Mesenchymal stem cell (in vitro differentiated cells and primary cell): Measurements from ENCODE around the gene CARD11. TPM values are rescaled to one million over a fixed set of nuclear protein-coding genes. Genes with fewer than 3 reads are reported as not detected.
A peak's percentile ranks its signal among the peaks of the same experiment; 100 is the strongest.

Experiments used
- DNase-seq: peaks from one replicate; pipeline ENCODE4 v3.0.0-alpha.2; 2013
- H2AFZ ChIP-seq: one replicate; pipeline ENCODE4 v1.6.1; 2013; ENCODE audit warnings: low read depth, mild to moderate bottlenecking, control low read depth, inconsistent platforms, low read length, moderate library complexity
- H2AK5ac ChIP-seq: 2 replicates; pipeline ENCODE4 v1.6.1; 2013; ENCODE audit warnings: low read length, moderate library complexity, mild to moderate bottlenecking, inconsistent platforms; ENCODE audit not compliant: severe bottlenecking
- H2BK120ac ChIP-seq: one replicate; pipeline ENCODE4 v1.6.1; 2013; ENCODE audit warnings: low read depth, mild to moderate bottlenecking, inconsistent platforms, low read length, moderate library complexity
- H2BK12ac ChIP-seq, 2 experiments: one replicate each; pipeline ENCODE4 v1.6.1; 2013; ENCODE audit warnings: inconsistent platforms in 2 of 2, low read length in 2 of 2, mild to moderate bottlenecking in 2 of 2, moderate library complexity in 2 of 2, control low read depth in 1 of 2
- H2BK15ac ChIP-seq: one replicate; pipeline ENCODE4 v1.6.1; 2013; ENCODE audit warnings: mild to moderate bottlenecking, low read depth, inconsistent platforms; ENCODE audit not compliant: poor library complexity, severe bottlenecking
- H2BK5ac ChIP-seq: 2 replicates; pipeline ENCODE4 v1.6.1; 2013; ENCODE audit warnings: low read depth, mild to moderate bottlenecking, low read length, control low read depth, inconsistent platforms; ENCODE audit not compliant: poor library complexity, severe bottlenecking
- H3K14ac ChIP-seq, 2 experiments: one replicate each; pipeline ENCODE4 v1.6.1; 2013; ENCODE audit warnings: inconsistent platforms in 2 of 2, low read length in 2 of 2, control low read depth in 1 of 2, mild to moderate bottlenecking in 1 of 2, moderate library complexity in 1 of 2
- H3K18ac ChIP-seq, 2 experiments: one replicate each; pipeline ENCODE4 v1.6.1; 2013; ENCODE audit warnings: inconsistent platforms in 2 of 2, low read length in 2 of 2, control low read depth in 1 of 2, low read depth in 1 of 2, mild to moderate bottlenecking in 1 of 2
- H3K23ac ChIP-seq, 2 experiments: one replicate each; pipeline ENCODE4 v1.6.1; 2013; ENCODE audit warnings: inconsistent platforms in 2 of 2, low read length in 2 of 2, mild to moderate bottlenecking in 2 of 2, moderate library complexity in 2 of 2, control low read depth in 1 of 2
- H3K27ac ChIP-seq: 2 replicates; pipeline ENCODE4 v1.5.1; 2013; ENCODE audit warnings: mild to moderate bottlenecking, moderate library complexity, low read length, control low read depth, inconsistent platforms; ENCODE audit not compliant: poor library complexity, severe bottlenecking
- H3K27me3 ChIP-seq, 2 experiments: 2 replicates each; pipeline versions ENCODE4 v1.6.1 to v1.7.0; 2013; ENCODE audit warnings: low read length in 2 of 2, mild to moderate bottlenecking in 2 of 2, moderate library complexity in 2 of 2, control low read depth in 1 of 2, inconsistent platforms in 1 of 2; ENCODE audit not compliant: control insufficient read depth in 1 of 2, insufficient read depth in 1 of 2
- H3K36me3 ChIP-seq, 2 experiments: 2 replicates each; pipeline versions ENCODE4 v1.6.1 to v1.7.0; 2013; ENCODE audit warnings: low read length in 2 of 2, control low read depth in 1 of 2, inconsistent platforms in 1 of 2, low read depth in 1 of 2, mild to moderate bottlenecking in 1 of 2; ENCODE audit not compliant: insufficient read depth in 2 of 2, control insufficient read depth in 1 of 2
- H3K4ac ChIP-seq, 2 experiments: one replicate each; pipeline ENCODE4 v1.6.1; 2013; ENCODE audit warnings: inconsistent platforms in 2 of 2, low read length in 2 of 2, mild to moderate bottlenecking in 2 of 2, moderate library complexity in 2 of 2, control low read depth in 1 of 2, low read depth in 1 of 2
- H3K4me1 ChIP-seq: 2 replicates; pipeline ENCODE4 v1.6.1; 2013; ENCODE audit warnings: low read depth, low read length, control low read depth; ENCODE audit not compliant: control insufficient read depth, insufficient read depth
- H3K4me2 ChIP-seq: 2 replicates; pipeline ENCODE4 v1.6.1; 2013; ENCODE audit warnings: low read length, mild to moderate bottlenecking, inconsistent platforms; ENCODE audit not compliant: poor library complexity, severe bottlenecking
- H3K4me3 ChIP-seq, 2 experiments: 2 replicates each; pipeline versions ENCODE4 v1.5.1 to v1.7.0; 2013; ENCODE audit warnings: low read length in 2 of 2, mild to moderate bottlenecking in 2 of 2, control low read depth in 1 of 2, low read depth in 1 of 2; ENCODE audit not compliant: insufficient read depth in 1 of 2
- H3K79me1 ChIP-seq: replicated peaks from 2 replicates; pipeline ENCODE4 v1.6.1; 2013; ENCODE audit warnings: mild to moderate bottlenecking, control low read depth, low read length, inconsistent platforms; ENCODE audit not compliant: poor library complexity, severe bottlenecking
- H3K9ac ChIP-seq: 2 replicates; pipeline ENCODE4 v1.7.0; 2013; ENCODE audit warnings: mild to moderate bottlenecking, low read length, moderate library complexity
- H3K9me3 ChIP-seq: 2 replicates; pipeline ENCODE4 v1.7.0; 2013; ENCODE audit warnings: mild to moderate bottlenecking, low read length; ENCODE audit not compliant: control insufficient read depth
- H4K8ac ChIP-seq: one replicate; pipeline ENCODE4 v1.6.1; 2013; ENCODE audit warnings: inconsistent platforms, mild to moderate bottlenecking, low read length, moderate library complexity
- H4K91ac ChIP-seq: one replicate; pipeline ENCODE4 v1.6.1; 2013; ENCODE audit warnings: mild to moderate bottlenecking, low read length, inconsistent platforms
- whole genome bisulfite sequencing: methylation state at CpG from one replicate; pipeline ENCODE4 v1.1.7; 2013; ENCODE audit warnings: mixed read lengths; 5-methylcytosine and 5-hydroxymethylcytosine counted together
- polyA plus RNA-seq, 2 experiments: library from polyadenylated mRNA; stranded (reverse); fragments of 200-250 nt; gene quantifications; one replicate each; pipeline ENCODE4 v1.2.3, GENCODE V29; 2013

CARD11 gene
- polyA plus RNA-seq (2013, experiment 1 of 2): 1.2 TPM
- 1.1 TPM for polyA plus RNA-seq (2013, experiment 2 of 2)

DNA sequence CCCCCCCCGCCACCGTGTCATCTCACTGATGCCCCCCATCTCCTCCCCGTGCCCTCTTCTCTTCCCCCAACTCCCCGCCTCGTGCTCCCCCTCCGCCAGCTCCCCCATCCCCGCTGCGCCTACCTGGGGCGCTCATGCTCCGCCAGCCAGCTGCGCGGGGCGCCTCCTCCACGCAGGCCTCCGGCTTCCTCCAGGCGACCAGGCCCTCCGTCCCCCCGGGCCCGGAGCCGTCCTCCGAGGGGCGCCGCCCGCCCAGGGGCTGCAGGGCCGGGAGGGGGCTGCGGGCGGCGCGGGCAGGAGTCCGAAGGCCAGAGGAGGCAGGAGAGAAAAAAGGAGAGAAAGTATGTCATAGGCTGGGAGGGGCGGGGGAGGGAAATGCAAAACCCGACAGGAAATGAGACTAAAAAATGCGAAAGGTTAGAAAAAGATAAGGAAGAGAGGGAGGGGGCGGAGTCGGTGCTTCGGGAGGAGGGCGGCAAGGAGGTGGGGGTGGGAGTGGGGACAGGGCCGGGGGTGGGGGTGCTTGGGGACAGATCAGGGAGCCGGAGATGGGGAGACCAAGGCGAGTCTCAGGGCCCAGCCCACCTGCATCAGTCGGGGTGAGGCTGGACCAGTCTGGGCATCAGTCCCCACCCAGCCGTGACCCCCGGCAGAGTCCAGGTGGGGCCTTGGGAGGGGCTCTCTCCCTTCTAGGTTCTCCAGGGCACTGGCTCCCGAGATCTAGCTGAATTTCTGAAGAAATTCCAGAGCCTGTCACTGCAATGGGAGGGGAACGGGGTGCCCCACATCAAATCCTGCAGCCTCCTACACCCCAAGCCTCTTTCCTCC lies at the start of gene CARD11:
TSS of gene CARD11 (minus strand) at position 324 of the 828 bp plus-strand sequence. CDS start 85,361 bp downstream, outside the sequence.
- no peak within 1 kb of the TSS for H2BK15ac ChIP-seq
- no peak within 1 kb of the TSS for H3K27ac ChIP-seq
- DNase-seq: no peak
- H2BK5ac ChIP-seq: no peak within 1 kb of the TSS
- H3K23ac ChIP-seq: no peak within 1 kb of the TSS
- H3K79me1 ChIP-seq: no peaks in the 10 kb centered on the region
- no peak within 1 kb of the TSS for H2AK5ac ChIP-seq
- H4K8ac ChIP-seq: peak within 1 kb of the TSS; percentile 32
- H3K4ac ChIP-seq: peak within 1 kb of the TSS in 1 of 2 experiments; percentile 2
- H3K4me2 ChIP-seq: peak within 1 kb of the TSS; percentile 58
- no peaks in the 10 kb centered on the region for H3K36me3 ChIP-seq
- H2AFZ ChIP-seq: peak within 1 kb of the TSS; percentile 83
- H3K14ac ChIP-seq: no peak within 1 kb of the TSS
- 9% methylated on average over 39 of the region's 45 CpGs for WGBS
- H3K9me3 ChIP-seq: no peaks in the 10 kb centered on the region
- peaks cover 3 to 16% of the 10 kb centered on the region in 2 experiments for H3K27me3 ChIP-seq
- peaks cover 11% of the 10 kb centered on the region for H3K4me1 ChIP-seq
- H4K91ac ChIP-seq: no peak within 1 kb of the TSS
- peak within 1 kb of the TSS in 1 of 2 experiments; percentile 24 for H3K18ac ChIP-seq
- peak within 1 kb of the TSS in 1 of 2 experiments; percentile 48 for H3K4me3 ChIP-seq
- H3K9ac ChIP-seq: no peak within 1 kb of the TSS
- H2BK12ac ChIP-seq: no peak within 1 kb of the TSS
- H2BK120ac ChIP-seq: no peak within 1 kb of the TSS

DNA sequence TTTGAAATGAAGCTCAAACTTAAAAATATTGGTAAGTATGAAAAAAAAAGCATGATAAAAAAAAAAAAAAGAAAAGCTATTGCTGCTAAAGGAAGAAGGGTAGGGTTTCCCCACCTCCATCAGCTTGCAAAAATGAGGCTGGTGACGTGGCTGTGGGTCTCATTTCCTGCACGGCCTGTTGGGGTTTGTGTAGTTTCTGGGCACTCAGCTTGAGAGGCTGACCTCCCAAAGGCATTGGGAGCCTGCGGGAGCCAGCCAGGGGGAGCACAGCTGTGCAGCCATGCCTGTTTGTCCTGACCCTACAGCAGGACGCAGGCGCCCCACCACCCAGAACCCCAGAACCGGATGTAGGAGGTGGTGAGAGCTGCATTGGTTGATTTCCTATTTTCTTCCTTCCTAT lies 48.8 kb upstream of the CARD11 start:
- no peak overlapping the region for H3K14ac ChIP-seq
- no peak overlapping the region for H3K4me3 ChIP-seq
- no peak overlapping the region for H2AK5ac ChIP-seq
- DNase-seq: no peak
- H3K23ac ChIP-seq: no peak overlapping the region
- no peak overlapping the region for H2BK12ac ChIP-seq
- WGBS: 90% methylated on average over 4 of the region's 6 CpGs
- no peak overlapping the region for H4K8ac ChIP-seq
- H3K4me2 ChIP-seq: no peak overlapping the region
- H3K18ac ChIP-seq: no peak overlapping the region
- H2AFZ ChIP-seq: no peak overlapping the region
- peaks cover under 1% of the 10 kb centered on the region for H3K9me3 ChIP-seq
- no peaks in the 10 kb centered on the region for H3K36me3 ChIP-seq
- H3K4ac ChIP-seq: no peak overlapping the region
- no peak overlapping the region for H2BK120ac ChIP-seq
- H3K27ac ChIP-seq: no peak overlapping the region
- no peaks in the 10 kb centered on the region for H3K79me1 ChIP-seq
- peaks cover 2% of the 10 kb centered on the region for H3K4me1 ChIP-seq
- peaks cover 0 to 4% of the 10 kb centered on the region in 2 experiments for H3K27me3 ChIP-seq
- H2BK5ac ChIP-seq: no peak overlapping the region
- no peak overlapping the region for H4K91ac ChIP-seq
- no peak overlapping the region for H3K9ac ChIP-seq
- no peak overlapping the region for H2BK15ac ChIP-seq

DNA sequence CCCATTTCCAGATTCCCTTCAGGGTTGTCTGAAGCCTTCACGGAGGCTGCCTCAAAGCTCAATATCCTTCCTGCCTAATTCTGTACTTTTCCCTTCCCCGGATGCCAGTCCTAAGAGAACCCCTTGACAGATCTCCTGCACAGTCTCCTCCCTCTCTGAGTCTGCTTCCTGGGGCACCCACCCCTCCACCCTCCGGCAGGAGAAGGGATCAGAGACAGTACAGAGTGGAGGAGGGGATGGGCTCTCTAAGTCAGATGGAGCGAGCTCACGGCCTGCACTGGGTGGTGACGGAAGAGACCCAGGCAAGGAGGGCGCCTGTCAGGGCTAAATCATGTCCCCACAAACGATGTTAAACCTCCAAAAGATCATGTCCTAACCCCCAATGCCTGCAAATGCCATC lies 48.0 kb upstream of the CARD11 start:
- Histone ChIP-seq H2BK12ac (no peak overlapping the region), H3K9me3 (no peaks in the 10 kb centered on the region), H3K4me2 (no peak overlapping the region), H3K14ac (no peak overlapping the region), H3K4me1 (peaks cover 6% of the 10 kb centered on the region), H3K23ac (no peak overlapping the region), H2BK5ac (no peak overlapping the region), H2BK15ac (no peak overlapping the region), H4K8ac (no peak overlapping the region), H3K27ac (no peak overlapping the region), H3K27me3 (peaks cover 0 to 4% of the 10 kb centered on the region in 2 experiments), H4K91ac (no peak overlapping the region), H2BK120ac (no peak overlapping the region), H3K36me3 (no peaks in the 10 kb centered on the region), H3K79me1 (no peaks in the 10 kb centered on the region), H3K4me3 (no peak overlapping the region), H2AFZ (no peak overlapping the region), H3K9ac (no peak overlapping the region), H2AK5ac (no peak overlapping the region), H3K18ac (no peak overlapping the region), H3K4ac (no peak overlapping the region)
- WGBS: 86% methylated on average over 6 of the region's 8 CpGs
- no peak for DNase-seq

DNA sequence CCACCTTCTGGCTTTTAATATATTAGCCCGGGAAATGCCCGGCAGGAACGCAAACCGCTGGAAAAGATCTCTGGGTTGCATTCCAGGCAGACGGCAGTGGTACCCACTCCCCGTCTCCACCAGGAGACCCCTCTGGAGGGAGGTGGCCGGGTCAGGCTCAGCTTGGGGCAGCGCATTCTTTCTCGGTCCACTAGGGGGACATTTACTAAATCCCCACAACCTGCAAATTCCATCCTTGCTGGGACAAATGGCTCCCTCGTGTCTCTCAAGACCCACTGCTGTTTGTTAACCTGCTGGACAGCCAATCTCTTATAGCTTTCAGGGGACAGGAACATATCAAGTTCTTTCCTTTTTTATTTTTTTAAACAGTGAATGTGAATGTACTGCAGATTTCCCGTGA lies 45.8 kb upstream of the CARD11 start:
- Histone ChIP-seq H3K79me1 (no peaks in the 10 kb centered on the region), H3K9me3 (no peaks in the 10 kb centered on the region), H3K18ac (no peak overlapping the region), H4K91ac (no peak overlapping the region), H3K4me3 (no peak overlapping the region), H2AK5ac (no peak overlapping the region), H4K8ac (no peak overlapping the region), H3K14ac (no peak overlapping the region), H2AFZ (no peak overlapping the region), H3K4me1 (peaks cover 6% of the 10 kb centered on the region), H3K27ac (no peak overlapping the region), H2BK5ac (no peak overlapping the region), H3K4ac (no peak overlapping the region), H3K4me2 (no peak overlapping the region), H3K27me3 (peaks cover 4 to 6% of the 10 kb centered on the region in 2 experiments), H3K36me3 (no peaks in the 10 kb centered on the region), H3K9ac (no peak overlapping the region), H3K23ac (no peak overlapping the region), H2BK15ac (no peak overlapping the region), H2BK120ac (no peak overlapping the region), H2BK12ac (no peak overlapping the region)
- 66% methylated on average over 10 of the region's 11 CpGs for WGBS
- peak; percentile 11 for DNase-seq
